BLaER1 treated with 17β-estradiol and CSF1 and Interleukin-3, amounts not matched to agents 10 nM and 100 nM (cell line): Measurements from ENCODE around the gene OFD1.

Experiments used
- H3K27ac ChIP-seq, 11 experiments: shearing (Covaris generic); formaldehyde crosslinking; 2 replicates each; pipeline ENCODE4 v1.8.1; 2022
- H3K27me3 ChIP-seq, 11 experiments: shearing (Covaris generic); formaldehyde crosslinking; 2 replicates each; pipeline ENCODE4 v1.8.1; 2022
- H3K36me3 ChIP-seq, 11 experiments: shearing (Covaris generic); formaldehyde crosslinking; 2 replicates each; pipeline ENCODE4 v1.8.1; 2022
- H3K4me1 ChIP-seq, 10 experiments: shearing (Covaris generic); formaldehyde crosslinking; 2 replicates each; pipeline ENCODE4 v1.8.1; 2022
- H3K4me2 ChIP-seq, 11 experiments: shearing (Covaris generic); formaldehyde crosslinking; 2 replicates each; pipeline ENCODE4 v1.8.1; 2022
- H3K4me3 ChIP-seq, 10 experiments: shearing (Covaris generic); formaldehyde crosslinking; 2 replicates each; pipeline ENCODE4 v1.8.1; 2022
- H3K9ac ChIP-seq, 11 experiments: shearing (Covaris generic); formaldehyde crosslinking; 2 replicates each; pipeline ENCODE4 v1.8.1; 2022
- H3K9me3 ChIP-seq, 11 experiments: shearing (Covaris generic); formaldehyde crosslinking; replicated peaks in 1 of 11; 2 replicates each; pipeline ENCODE4 v1.8.1; 2022
- H4K20me1 ChIP-seq, 11 experiments: shearing (Covaris generic); formaldehyde crosslinking; 2 replicates each; pipeline ENCODE4 v1.8.1; 2022
- Cebpa-rat ChIP-seq, 11 experiments: shearing (Covaris generic); IDR thresholded peaks; 2 replicates each; pipeline ENCODE4 v1.8.1; 2022

Gene OFD1

GRCh38 chrX:13690836-13691235 is 43.7 kb upstream of the OFD1 start:
- peaks cover 43 to 57% (median 53%) of the 10 kb centered on the region in 10 experiments for H3K4me1 ChIP-seq
- H3K36me3 ChIP-seq, result no peaks in the 10 kb centered on the region
- H3K9ac ChIP-seq, result peak overlapping the region; percentile 84 to 95 (median 89); a peak in 21 of 22 replicates
- H4K20me1 ChIP-seq, result peaks cover 31 to 74% (median 51%) of the 10 kb centered on the region in 11 experiments; a peak in 21 of 22 replicates
- peaks cover 99 to 100% (median 100%) of the 10 kb centered on the region in 11 experiments for H3K27me3 ChIP-seq
- peak overlapping the region in 10 of 11 experiments; percentile 83 to 93 (median 88); a peak in 17 of 22 replicates for H3K27ac ChIP-seq
- H3K9me3 ChIP-seq, result peaks cover 0 to 7% (median 0%) of the 10 kb centered on the region in 11 experiments; a peak in 1 of 22 replicates
- H3K4me3 ChIP-seq, result peak overlapping the region; percentile 68 to 82 (median 74); a peak in 19 of 20 replicates
- TF ChIP-seq Cebpa-rat (IDR thresholded peaks at IDR 0.05), result no peak
- H3K4me2 ChIP-seq, result peak overlapping the region; percentile 66 to 84 (median 73)

GRCh38 chrX:13691841-13692371 is 42.6 kb upstream of the OFD1 start:
- TF ChIP-seq Cebpa-rat (IDR thresholded peaks at IDR 0.05), result no peak
- H3K9ac ChIP-seq, result peak overlapping the region in 2 of 11 experiments; percentile 86 to 92; a peak in 2 of 22 replicates
- peaks cover 99 to 100% (median 100%) of the 10 kb centered on the region in 11 experiments for H3K27me3 ChIP-seq
- H4K20me1 ChIP-seq, result peaks cover 42 to 80% (median 62%) of the 10 kb centered on the region in 11 experiments; a peak in 21 of 22 replicates
- H3K4me3 ChIP-seq, result peak overlapping the region in 5 of 10 experiments; percentile 22 to 82 (median 74); a peak in 9 of 20 replicates
- peak overlapping the region; percentile 60 to 84 (median 73); a peak in 21 of 22 replicates for H3K4me2 ChIP-seq
- H3K27ac ChIP-seq, result peak overlapping the region in 3 of 11 experiments; percentile 4 to 91 (median 86); a peak in 1 of 22 replicates
- peaks cover 51 to 66% (median 62%) of the 10 kb centered on the region in 10 experiments for H3K4me1 ChIP-seq
- H3K36me3 ChIP-seq, result no peaks in the 10 kb centered on the region
- peaks cover 0 to 7% (median 0%) of the 10 kb centered on the region in 11 experiments; a peak in 1 of 22 replicates for H3K9me3 ChIP-seq

GRCh38 chrX:13692771-13693231 is 41.7 kb upstream of the OFD1 start:
- Histone ChIP-seq H3K27ac (peak overlapping the region in 1 of 11 experiments; percentile 1; a peak in 2 of 22 replicates), H3K4me1 (peaks cover 60 to 75% (median 71%) of the 10 kb centered on the region in 10 experiments), H4K20me1 (peaks cover 46 to 87% (median 70%) of the 10 kb centered on the region in 11 experiments; a peak in 21 of 22 replicates), H3K36me3 (no peaks in the 10 kb centered on the region), H3K9me3 (peaks cover 0 to 7% (median 0%) of the 10 kb centered on the region in 11 experiments; a peak in 1 of 22 replicates), H3K27me3 (peaks cover 98 to 100% (median 100%) of the 10 kb centered on the region in 11 experiments), H3K4me2 (peak overlapping the region; percentile 60 to 84 (median 73)), H3K4me3 (peak overlapping the region in 1 of 10 experiments; percentile 22; a peak in 2 of 20 replicates), H3K9ac (no peak overlapping the region; a peak in 1 of 22 replicates)
- no peak for TF ChIP-seq Cebpa-rat (IDR thresholded peaks at IDR 0.05)

GRCh38 chrX:13693341-13693961 is 41.1 kb upstream of the OFD1 start:
- Histone ChIP-seq H3K27me3 (peaks cover 97 to 100% (median 99%) of the 10 kb centered on the region in 11 experiments), H3K9ac (peak overlapping the region in 2 of 11 experiments; percentile 10 to 25; a peak in 2 of 22 replicates), H3K9me3 (peaks cover 0 to 7% (median 0%) of the 10 kb centered on the region in 11 experiments; a peak in 1 of 22 replicates), H4K20me1 (peaks cover 46 to 94% (median 72%) of the 10 kb centered on the region in 11 experiments; a peak in 21 of 22 replicates), H3K4me2 (peak overlapping the region; percentile 60 to 84 (median 73)), H3K4me3 (peak overlapping the region in 2 of 10 experiments; percentile 16 to 22; a peak in 3 of 20 replicates), H3K36me3 (no peaks in the 10 kb centered on the region), H3K4me1 (peaks cover 65 to 80% (median 76%) of the 10 kb centered on the region in 10 experiments), H3K27ac (peak overlapping the region in 6 of 11 experiments; percentile 11 to 46 (median 38); a peak in 7 of 22 replicates)
- no peak for TF ChIP-seq Cebpa-rat (IDR thresholded peaks at IDR 0.05)

GRCh38 chrX:13694359-13694758 is 40.2 kb upstream of the OFD1 start:
- Histone ChIP-seq H3K9me3 (no peaks in the 10 kb centered on the region), H3K27ac (peak overlapping the region in 2 of 11 experiments; percentile 21 to 46; a peak in 3 of 22 replicates), H3K4me2 (peak overlapping the region; percentile 60 to 84 (median 73)), H3K27me3 (peaks cover 97 to 100% (median 99%) of the 10 kb centered on the region in 11 experiments), H4K20me1 (peaks cover 46 to 95% (median 80%) of the 10 kb centered on the region in 11 experiments; a peak in 21 of 22 replicates), H3K4me3 (peak overlapping the region in 7 of 10 experiments; percentile 8 to 29 (median 17); a peak in 4 of 20 replicates), H3K4me1 (peaks cover 67 to 87% (median 77%) of the 10 kb centered on the region in 10 experiments), H3K36me3 (no peaks in the 10 kb centered on the region; a peak in 1 of 22 replicates), H3K9ac (peak overlapping the region in 10 of 11 experiments; percentile 18 to 57 (median 42); a peak in 11 of 22 replicates)
- no peak for TF ChIP-seq Cebpa-rat (IDR thresholded peaks at IDR 0.05)

- Histone ChIP-seq H3K9ac (peak overlapping the region in 10 of 11 experiments; percentile 18 to 57 (median 42); a peak in 17 of 22 replicates), H4K20me1 (peaks cover 46 to 96% (median 80%) of the 10 kb centered on the region in 11 experiments; a peak in 21 of 22 replicates), H3K27me3 (peaks cover 94 to 100% (median 99%) of the 10 kb centered on the region in 11 experiments), H3K4me3 (peak overlapping the region in 9 of 10 experiments; percentile 3 to 29 (median 14); a peak in 8 of 20 replicates), H3K4me2 (peak overlapping the region; percentile 60 to 84 (median 73)), H3K36me3 (peaks cover 0 to 2% (median 0%) of the 10 kb centered on the region in 11 experiments; a peak in 1 of 22 replicates), H3K9me3 (no peaks in the 10 kb centered on the region), H3K27ac (peak overlapping the region in 6 of 11 experiments; percentile 12 to 46 (median 21); a peak in 7 of 22 replicates), H3K4me1 (peaks cover 69 to 93% (median 77%) of the 10 kb centered on the region in 10 experiments)
- TF ChIP-seq Cebpa-rat (IDR thresholded peaks at IDR 0.05), result no peak
Measured at GRCh38 chrX:13694983-13695382, 39.6 kb upstream of the OFD1 start.

GRCh38 chrX:13695601-13696115 is 38.9 kb upstream of the OFD1 start:
- Histone ChIP-seq H3K4me3 (no peak overlapping the region), H3K4me1 (peaks cover 65 to 100% (median 76%) of the 10 kb centered on the region in 10 experiments), H3K9ac (no peak overlapping the region), H3K36me3 (peaks cover 0 to 3% (median 0%) of the 10 kb centered on the region in 11 experiments; a peak in 1 of 22 replicates), H3K27me3 (peaks cover 87 to 100% (median 99%) of the 10 kb centered on the region in 11 experiments), H3K27ac (no peak overlapping the region), H4K20me1 (peaks cover 46 to 100% (median 86%) of the 10 kb centered on the region in 11 experiments; a peak in 21 of 22 replicates), H3K9me3 (no peaks in the 10 kb centered on the region), H3K4me2 (peak overlapping the region; percentile 60 to 84 (median 73); a peak in 19 of 22 replicates)
- no peak for TF ChIP-seq Cebpa-rat (IDR thresholded peaks at IDR 0.05)

GRCh38 chrX:13697455-13697854 is 37.1 kb upstream of the OFD1 start:
- no peak overlapping the region for H3K4me3 ChIP-seq
- H3K27ac ChIP-seq, result peak overlapping the region in 2 of 11 experiments; percentile 1 to 43; a peak in 2 of 22 replicates
- peaks cover 69 to 100% (median 96%) of the 10 kb centered on the region in 11 experiments for H3K27me3 ChIP-seq
- no peaks in the 10 kb centered on the region for H3K9me3 ChIP-seq
- peaks cover 0 to 3% (median 0%) of the 10 kb centered on the region in 11 experiments; a peak in 1 of 22 replicates for H3K36me3 ChIP-seq
- peaks cover 62 to 100% (median 70%) of the 10 kb centered on the region in 10 experiments for H3K4me1 ChIP-seq
- H3K9ac ChIP-seq, result no peak overlapping the region; a peak in 1 of 22 replicates
- H4K20me1 ChIP-seq, result peaks cover 55 to 100% (median 88%) of the 10 kb centered on the region in 11 experiments
- TF ChIP-seq Cebpa-rat (IDR thresholded peaks at IDR 0.05), result no peak
- peak overlapping the region; percentile 28 to 84 (median 56); a peak in 17 of 22 replicates for H3K4me2 ChIP-seq
